Occipital lobe (tissue), 2 donors: Measurements from ENCODE around the gene PDE1A. TPM values are rescaled to one million over a fixed set of nuclear protein-coding genes. Genes with fewer than 3 reads are reported as not detected.
"Not testable (repeated sequence)": the region's sequence is repeated elsewhere in the genome, so short reads cannot be mapped to it uniquely, and the experiment has no call there.

ENCODE experiments used
- DNase-seq: peaks from one replicate; lab custom pipeline; 2025; lab: John Stamatoyannopoulos, UW
- total RNA-seq: library from RNA; depleted of rRNA; stranded (reverse); fragments of >200 nt; gene quantifications from one replicate; pipeline ENCODE4 v1.2.3, GENCODE V29; 2014

The PDE1A gene
- total RNA-seq, 1 donor from 2014 or later, result 42.1 TPM

DNA sequence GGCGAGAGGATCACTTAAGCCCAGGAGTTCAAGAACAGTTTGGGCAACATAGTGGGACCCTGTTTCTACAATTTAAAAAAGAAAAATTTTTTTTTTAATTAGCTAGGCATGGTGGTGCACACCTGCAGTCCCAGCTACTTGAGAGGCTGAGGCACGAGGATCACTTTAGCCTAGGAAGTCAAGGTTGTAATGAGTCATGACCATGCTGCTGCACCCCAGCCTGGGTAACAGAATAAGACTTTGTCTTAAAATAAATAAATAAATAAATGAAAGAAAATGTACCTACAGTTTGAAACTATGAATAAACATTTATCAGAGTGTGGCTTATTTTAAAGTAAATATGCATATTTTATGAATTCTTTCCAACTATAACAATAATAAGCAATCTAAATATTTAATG lies 16.7 kb downstream of the PDE1A start:
- no peak for DNase-seq

GRCh38 chr2:182406221-182406620 lies 20.6 kb downstream of the PDE1A start:
- no peak for DNase-seq

GRCh38 chr2:182404975-182405561 lies 21.8 kb downstream of the PDE1A start:
- no peak for DNase-seq

DNA sequence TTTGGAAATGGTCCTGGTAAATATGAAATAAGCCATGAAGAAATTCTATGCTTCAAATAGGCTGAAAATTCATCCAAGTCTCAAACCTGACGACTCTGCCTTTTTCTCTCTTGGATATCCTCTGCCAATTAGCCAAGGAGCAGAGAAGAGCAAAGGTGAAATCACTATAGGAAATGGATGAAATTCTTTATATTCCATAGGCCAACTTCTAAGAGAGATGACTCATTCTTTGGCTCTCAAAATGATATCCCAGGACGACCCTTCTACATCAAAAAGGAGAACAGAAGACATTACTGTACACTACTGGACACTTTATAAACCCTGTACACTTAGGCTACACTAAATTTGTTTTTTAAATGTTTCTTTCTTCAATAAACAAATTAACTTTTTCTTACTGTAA lies 22.7 kb downstream of the PDE1A start:
- no peak for DNase-seq

DNA sequence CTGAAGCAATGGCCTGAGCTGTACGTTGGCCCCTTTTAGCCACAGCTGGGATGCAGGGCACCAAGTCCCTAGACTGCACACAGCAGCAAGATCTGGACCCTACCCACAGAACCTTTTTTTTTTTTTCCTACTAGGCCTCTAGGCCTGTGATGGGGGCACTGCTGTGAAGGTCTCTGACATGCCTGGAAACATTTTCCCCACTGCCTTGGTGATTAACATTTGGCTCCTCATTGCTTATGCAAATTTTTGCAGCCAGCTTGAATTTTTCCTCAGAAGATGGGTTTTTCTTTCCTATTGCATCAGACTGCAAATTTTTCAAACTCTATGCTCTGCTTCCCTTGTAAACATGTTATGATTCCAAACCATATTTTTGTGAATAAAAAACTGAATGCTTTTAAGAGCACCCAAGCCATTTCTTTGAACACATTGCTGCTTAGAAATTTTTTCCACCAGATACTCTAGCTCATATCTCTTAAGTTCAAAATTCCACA lies 33.5 kb downstream of the PDE1A start:
- no peak for DNase-seq

DNA sequence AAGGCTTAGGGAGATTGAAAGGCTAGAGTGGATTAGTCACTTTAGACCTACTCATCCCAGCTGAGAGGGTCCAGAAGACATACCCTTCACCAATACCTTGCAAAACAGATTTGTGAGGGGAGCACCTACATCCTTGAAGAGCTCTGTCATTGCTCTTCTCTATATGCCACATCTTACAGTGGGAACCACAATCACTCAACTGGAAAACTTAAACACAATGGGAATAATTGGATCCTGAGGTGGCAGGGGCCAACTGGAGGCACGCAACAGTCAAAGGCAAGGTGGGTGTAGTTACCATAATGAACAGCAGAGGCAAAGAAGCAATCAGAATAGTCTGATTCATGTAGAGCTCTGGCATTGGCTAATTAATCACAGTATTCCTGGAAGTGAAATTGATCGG lies 35.4 kb downstream of the PDE1A start:
- no peak for DNase-seq

GRCh38 chr2:182386267-182386880 lies 40.5 kb downstream of the PDE1A start:
- DNase-seq, result not testable (repeated sequence)

DNA sequence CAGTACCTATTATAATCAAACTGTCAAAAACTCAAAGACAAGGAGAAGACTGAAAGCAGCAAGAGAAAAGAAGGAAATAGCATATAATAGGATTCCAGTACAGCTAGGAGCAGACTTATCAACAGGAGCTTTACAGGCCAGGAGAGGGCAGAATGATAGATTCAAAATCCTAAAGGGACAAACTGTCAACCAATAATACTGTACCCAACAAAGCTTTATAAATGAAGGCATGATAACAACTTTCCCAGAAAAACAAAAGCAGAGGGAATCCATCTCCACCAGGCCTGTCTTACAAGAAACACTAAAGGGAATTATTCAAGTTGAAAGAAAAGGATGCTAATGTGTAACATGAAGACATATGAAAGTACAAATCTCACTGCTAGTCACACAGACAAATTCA lies 42.0 kb downstream of the PDE1A start:
- DNase-seq, result no peak

DNA sequence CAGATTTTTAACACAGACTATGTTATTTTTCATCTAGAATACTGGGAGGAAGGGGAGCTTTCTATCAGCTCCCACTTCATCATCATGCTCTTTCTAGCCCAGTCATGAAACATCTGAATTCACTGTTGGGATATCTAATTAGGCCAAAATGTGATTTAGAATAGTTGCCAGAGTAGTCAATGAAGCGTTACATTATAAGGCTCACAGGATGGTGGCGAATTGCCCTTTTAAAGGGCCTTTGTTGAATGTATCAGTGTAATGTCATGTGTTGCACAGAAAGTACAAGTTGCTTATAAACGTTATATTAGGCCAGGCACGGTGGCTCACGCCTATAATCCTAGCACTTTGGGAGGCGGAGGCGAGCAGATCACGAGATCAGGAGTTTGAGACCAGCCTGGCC lies 45.6 kb downstream of the PDE1A start:
- DNase-seq, result no peak

GRCh38 chr2:182379241-182379640 lies 47.6 kb downstream of the PDE1A start:
- no peak for DNase-seq

DNA sequence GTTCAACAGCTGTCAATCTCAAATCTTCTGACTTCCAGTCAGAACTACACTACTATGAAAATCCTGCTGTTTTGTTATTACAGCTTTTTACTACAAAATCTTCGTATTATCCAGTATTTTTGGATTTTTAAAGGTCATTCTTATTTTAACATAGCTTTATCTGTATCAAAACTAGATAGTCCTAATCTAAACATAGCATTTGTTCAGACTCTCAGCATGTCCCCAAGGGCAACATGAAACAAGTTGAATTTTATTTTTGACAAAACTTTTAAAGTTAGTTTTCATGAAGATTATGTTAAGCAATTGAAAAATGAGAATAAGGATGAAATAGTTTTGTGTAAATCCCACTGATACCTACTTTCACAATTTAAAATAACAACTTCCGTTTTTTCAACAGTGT lies 48.1 kb downstream of the PDE1A start:
- no peak for DNase-seq

DNA sequence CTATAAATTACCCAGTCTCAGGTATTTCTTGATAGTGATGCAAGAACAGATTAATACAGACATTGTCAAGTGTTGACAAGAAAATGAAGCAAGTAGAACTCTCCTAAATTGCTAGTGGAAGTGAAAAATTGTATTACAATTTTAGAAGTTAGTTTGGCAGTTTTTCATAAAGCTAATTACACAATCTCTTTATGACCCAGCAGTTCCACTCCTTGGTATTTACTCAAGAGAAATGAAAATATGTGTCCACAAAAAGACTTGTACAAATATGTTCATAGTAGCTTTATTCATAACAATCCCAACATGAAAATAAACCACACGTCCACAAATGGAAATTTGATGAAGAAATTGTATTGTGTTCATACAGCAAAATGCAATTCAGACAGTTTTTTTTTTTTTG lies 49.4 kb downstream of the PDE1A start:
- no peak for DNase-seq

- DNase-seq, result no peak
These were observed 51.0 kb downstream of the PDE1A start for GRCh38 chr2:182375862-182376261.

GRCh38 chr2:182372661-182373060 lies 54.2 kb downstream of the PDE1A start:
- no peak for DNase-seq

GRCh38 chr2:182368996-182369395 lies 57.8 kb downstream of the PDE1A start:
- DNase-seq, result no peak

DNA sequence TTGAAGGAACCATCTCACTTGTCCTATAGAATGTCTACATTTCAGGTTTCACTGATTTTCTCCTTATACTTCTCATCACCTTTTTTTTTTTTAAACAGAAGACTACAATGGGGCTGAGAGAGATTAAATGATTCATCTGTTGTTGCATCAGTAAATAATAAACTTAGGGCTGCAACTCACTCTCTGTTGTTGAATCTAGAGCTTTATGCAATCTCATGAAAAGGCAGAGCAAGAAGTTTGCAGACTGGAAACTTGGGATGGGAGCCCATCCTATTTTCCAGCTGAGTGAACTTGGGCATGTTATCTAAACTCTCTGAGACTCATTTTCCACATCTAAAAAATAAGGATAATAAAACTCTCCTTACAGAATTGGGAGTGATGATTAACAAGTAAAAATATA lies 58.4 kb downstream of the PDE1A start:
- no peak for DNase-seq

- no peak for DNase-seq
These were observed 59.4 kb downstream of the PDE1A start for GRCh38 chr2:182367401-182367800.

DNA sequence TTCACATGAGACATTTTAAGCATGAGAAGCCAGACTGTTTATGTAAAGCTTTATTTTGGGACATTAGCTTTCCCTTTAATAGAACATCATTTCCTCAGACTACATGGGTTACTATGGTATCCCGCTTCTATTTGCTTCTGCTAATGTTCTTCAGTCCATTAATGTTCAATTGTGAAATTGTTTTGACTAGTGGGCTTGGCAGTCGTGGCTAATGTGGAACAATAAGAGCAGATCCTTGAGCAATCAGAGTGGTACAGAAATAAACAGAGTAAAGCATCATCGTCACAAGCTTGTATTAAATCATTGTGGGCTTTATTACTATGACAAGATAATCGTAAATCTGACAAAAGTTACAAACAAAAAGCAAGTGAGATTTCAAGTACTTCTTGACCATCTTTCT lies 60.2 kb downstream of the PDE1A start:
- DNase-seq, result no peak

GRCh38 chr2:182365855-182366254 lies 61.0 kb downstream of the PDE1A start:
- no peak for DNase-seq

- no peak for DNase-seq
These were observed 65.4 kb downstream of the PDE1A start for GRCh38 chr2:182361477-182361876.

GRCh38 chr2:182360663-182361260 lies 66.1 kb downstream of the PDE1A start:
- no peak for DNase-seq

DNA sequence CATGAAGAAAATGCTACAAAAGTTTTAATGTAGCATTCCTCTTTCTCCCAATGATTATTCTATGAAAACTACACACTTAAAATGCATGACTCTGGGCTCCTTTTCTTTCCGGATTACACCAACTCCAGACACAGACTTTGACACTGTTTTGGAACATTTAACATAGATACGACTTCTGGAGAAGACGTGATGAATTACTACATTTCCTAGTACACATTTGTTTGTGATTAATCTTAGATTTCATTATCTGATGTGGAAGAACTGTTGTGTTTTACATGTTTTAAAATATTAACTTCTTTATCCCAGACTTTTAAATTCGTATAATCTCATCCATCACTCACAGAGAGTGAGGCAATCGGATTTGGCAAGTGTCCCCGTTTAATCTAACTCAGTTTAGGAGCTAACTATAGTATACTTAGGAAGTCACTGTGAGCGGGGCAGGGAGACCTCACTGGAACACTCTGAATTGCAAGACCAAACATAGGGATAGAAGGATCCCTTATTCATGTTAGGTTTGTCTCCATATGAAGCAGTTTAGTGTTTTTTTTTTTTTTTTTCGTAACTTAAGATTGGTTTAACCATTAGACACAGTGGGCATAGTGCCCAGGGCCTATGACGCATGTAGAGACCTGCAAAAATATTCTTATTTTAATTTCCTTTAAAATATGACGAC lies 66.7 kb downstream of the PDE1A start:
- DNase-seq, result no peak
